ENCODE data around the gene EPN1.
A peak's percentile ranks its signal among the peaks of the same experiment; 100 is the strongest.
"Not testable (repeated sequence)": the region's sequence is repeated elsewhere in the genome, so short reads cannot be mapped to it uniquely, and the experiment has no call there.

Gene EPN1

DNA sequence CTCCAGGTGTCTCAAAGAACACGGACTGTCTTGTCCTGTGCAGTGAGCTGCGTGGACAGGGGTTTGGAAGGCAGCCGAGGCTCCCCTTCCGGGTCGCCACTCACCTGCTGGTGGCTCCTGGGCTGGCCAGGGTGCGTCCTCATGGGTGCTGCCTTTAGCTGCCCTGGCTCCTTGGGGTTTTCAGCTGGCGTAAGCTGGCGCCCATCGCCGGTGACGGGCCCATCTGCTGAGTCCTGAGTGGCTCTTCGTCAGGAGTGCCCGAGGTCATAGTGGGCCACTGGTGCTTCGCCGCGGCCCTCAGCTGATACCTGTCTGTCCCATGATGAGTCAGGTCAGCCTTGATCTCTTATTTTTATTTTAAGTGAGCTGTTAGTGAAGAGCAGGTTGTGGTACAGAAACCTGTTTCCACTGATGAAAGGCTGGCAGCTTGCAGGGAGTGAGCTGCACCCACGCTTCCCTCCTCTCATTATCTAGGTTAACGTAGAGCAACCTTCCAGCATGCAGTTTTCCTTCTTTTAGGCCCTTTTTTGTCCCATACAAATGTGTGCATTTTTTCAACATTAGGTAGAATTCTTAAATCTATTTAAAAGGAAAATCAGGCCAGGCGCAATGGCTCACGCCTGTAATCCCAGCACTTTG, 18.4 kb downstream of the EPN1 start:
- no peak for DNase-seq (ENCODE audit: low read depth)

DNA sequence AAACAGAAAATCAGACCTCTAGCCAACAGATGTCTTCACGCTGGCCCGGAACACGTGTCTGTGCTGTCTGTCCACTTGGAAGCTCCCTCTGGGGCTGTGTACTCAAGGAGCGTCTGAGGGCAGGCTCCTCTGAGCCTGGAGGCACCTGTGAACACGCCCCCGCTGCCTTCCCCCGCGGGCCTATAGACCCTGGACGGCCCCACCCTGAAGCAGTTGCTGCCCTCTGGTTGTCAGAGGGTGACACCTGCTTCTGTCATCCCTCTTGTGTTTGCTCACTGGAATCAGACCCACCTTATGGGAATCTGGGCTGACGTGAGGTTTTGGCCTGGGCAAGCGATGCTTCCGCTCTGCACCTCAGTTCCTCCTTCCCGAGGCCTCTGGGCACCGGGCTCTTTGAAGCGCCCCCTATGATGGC, 19.2 kb downstream of the EPN1 start:
- no peak for DNase-seq (ENCODE audit: low read depth)

DNA sequence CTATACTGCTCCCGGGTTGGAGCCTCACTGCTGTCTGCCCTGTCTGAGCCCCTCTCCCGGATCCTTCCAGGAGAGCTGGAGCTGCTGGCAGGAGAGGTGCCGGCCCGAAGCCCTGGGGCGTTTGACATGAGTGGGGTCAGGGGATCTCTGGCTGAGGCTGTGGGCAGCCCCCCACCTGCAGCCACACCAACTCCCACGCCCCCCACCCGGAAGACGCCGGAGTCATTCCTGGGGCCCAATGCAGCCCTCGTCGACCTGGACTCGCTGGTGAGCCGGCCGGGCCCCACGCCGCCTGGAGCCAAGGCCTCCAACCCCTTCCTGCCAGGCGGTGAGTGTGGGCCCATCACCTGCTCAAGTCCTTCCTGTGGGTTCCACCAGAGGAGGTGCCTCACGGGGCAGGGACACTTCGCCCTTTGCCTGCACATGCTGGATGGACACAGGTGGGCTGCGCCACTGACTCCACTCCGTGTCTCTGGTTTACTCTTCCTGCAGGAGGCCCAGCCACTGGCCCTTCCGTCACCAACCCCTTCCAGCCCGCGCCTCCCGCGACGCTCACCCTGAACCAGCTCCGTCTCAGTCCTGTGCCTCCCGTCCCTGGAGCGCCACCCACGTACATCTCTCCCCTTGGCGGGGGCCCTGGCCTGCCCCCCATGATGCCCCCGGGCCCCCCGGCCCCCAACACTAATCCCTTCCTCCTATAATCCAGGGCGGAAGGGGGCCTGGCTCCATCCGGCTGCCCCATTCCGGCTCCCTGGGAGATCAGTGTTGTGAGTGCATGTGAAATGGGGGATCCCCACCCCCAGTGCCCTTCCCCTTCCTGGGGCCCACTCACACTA, 19.8 kb downstream of the EPN1 start:
- DNase-seq (ENCODE audit: low read depth), result no peak

DNA sequence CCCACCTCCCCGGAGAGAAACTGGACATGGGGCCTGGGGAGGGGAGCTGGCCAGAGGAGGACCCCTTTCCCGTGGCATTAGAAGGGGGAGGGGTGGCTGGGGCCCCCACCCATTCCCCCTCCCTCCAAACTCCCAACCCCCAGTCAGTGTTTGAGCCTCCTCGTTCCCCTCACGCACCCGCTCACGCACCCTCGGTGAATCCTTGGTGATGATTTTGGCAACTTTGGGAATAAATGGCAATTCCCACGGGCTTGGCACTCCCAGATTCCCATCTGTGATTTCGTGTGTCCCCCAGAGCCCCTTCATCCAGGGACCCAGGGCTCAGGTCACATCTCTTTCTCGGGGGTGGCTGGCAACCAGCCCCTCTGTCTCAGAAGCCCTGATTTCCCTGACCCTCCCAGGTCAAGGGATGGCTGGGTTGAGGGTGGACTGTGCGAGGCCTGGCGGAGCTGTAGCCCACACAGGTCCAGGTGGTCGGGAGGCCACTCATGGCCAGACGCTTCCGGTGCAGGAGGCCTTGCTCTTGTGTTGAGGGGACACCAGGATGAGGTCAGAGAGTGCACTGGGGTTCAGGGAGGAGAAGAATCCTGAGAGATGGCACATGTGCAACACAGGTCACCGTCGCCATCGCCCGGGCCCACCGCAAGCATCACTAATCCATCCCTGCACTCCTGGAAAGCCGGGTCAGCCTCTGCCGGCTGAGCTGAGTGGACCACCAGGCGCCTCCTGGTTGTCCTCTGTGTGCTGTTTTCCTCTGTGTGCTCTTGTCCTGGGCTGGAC, 20.7 kb downstream of the EPN1 start:
- DNase-seq (ENCODE audit: low read depth), result no peak

DNA sequence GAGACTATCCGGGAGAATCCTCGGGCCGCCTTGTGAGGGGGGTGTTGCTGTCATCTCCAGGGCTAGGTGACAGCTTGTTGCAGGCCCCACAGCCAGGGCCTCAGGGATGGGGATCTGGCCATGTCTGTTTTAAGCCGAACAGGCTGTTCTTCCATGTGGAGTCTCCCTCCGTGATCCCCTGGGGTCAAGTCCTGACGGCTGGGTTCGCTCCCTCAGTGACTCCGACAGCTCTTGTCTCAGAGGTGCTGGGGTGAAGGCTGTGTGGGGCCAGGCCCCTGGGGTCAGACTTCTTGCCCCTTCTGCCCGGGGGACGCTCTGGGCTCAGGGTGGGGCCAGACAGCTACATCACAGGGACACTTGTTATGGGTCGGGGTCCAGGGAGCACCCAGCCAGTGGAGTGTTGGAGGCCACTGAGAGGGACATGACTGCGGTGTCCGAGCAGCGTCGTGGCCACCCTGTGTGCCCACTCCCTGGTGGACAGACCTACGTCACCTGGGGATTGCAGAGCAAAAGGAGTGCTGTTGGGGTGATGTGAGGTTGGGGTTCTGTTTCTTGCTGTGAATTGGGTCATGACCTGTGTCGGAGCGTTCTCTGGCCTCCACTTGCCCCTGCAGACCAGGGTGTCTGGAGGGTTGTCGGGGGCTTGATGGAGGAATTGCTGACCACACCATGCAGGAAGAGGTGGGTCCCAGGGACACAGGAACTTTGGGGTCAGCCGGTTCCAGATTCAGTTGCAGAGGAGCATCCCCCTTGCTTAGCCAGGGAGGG, 21.5 kb downstream of the EPN1 start:
- no peak for DNase-seq (ENCODE audit: low read depth)

DNA sequence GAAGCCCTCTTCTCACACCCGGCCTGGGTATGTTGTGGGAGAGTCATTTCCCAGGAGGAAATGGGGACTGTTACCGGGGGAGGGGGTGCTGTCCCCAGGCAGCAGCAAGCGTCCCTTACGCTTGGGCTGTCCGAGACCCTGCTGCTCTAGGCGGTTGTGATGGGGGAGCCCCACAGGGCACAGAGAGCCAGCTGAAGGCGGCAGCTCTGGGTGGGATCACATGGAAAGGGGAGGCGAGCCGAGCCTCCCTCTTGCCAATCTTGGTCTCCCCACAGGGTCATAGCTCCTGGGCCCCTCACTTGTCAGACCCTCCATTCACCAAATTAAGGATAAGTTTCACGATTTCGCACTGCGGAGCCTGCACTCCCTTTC, 22.0 kb downstream of the EPN1 start:
- DNase-seq (ENCODE audit: low read depth), result no peak

DNA sequence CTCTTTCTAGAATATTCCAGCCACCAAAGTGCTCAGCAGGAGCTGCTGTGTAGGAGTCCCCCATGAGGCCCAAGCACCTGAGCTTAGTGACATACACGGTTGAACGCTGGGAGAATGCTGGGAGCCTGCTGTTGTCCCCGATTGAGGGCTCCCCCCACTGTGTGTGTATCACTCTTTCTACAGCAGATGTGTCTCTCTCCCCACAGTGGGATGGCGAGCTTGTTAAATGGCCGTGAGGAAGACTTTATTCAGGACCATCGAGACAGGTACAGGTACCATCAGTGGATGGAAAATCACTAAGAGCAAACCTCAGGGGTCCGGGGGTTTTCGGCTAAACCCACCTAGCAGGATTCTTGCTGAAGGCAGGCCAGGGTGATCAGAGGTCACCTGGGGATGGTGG, 22.7 kb downstream of the EPN1 start:
- DNase-seq (ENCODE audit: low read depth), result no peak

DNA sequence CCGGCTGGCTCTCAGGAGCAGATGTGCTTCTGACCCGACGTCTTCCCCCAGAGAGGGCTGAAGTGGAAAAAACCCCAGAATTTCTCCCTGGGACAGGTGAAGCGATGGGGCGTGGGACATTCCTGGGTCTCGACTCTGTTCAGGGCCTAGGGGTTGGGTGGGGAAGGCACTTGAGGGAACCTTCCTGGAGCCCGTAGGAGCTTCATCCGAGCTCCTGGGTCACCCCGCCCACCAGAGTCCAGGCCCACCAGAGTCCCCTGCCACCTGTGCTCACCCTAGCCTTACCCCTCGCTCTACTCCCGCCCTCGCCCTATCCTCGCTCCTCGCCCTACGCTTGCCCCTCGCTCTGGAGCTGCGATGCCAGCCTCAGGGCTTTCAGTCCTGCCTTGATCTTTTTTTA, 23.2 kb downstream of the EPN1 start:
- no peak for DNase-seq (ENCODE audit: low read depth)

DNA sequence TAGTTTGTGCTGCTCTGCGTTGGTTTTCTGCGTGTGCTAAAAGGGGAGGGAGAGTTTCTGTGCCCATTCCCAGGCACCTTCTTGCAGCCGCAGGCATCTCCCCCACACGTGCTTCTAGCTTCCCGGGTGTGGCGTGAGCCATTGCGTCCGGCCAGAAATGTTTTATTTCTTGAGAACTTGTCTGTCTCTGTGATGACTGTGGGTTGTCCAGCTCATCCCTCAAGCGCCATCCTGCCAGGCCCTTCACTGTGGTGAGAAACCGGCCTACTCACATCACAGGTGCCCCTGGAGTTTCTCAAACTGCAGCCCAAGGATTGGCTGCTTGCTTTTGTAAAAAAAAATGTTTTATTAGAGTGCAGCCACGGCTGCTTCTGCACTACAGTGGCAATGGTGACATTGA, 24.2 kb downstream of the EPN1 start:
- no peak for DNase-seq (ENCODE audit: low read depth)

DNA sequence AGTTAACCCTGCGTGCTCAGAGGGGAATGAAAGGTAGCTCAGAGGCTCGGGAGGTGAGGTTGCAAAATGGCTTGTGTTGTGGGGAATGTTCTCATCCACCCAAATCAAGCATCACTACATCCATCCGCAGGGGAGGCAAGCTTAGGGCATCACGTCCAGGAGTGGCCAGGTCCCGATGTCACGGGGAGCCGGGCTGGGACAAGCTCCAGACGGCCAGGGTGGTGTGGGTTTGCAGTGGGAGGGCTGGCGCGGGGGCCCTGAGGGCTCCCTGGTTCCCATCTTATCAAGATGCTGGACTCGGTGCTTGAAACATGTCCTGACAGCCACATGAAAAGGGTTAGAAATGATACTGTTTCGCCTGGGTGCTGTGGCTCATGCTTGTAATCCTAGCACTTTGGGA, 25.8 kb downstream of the EPN1 start:
- DNase-seq (ENCODE audit: low read depth), result no peak

DNA sequence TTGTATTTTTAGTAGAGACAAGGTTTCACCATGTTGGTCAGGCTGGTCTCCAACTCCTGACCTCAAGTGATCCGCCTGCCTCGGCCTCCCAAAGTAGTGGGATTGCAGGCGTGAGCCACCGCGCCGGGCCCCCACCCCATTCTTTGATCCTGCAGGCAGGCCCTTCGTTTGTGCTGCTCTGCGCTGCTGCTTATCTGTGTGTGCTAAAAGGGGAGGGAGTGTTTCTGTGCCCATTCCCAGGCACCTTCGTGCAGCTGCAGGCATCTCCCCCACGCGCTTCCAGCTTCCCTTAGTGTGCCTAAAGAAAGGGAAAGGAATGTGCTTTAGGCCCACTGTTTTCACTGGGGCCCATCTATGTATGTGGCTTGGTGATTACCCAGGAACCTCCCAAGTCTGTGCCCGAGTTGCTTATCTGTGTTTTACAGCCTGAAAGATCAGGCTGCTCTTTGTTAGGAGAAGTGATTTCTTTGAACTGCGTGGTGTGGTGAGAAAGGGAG, 27.2 kb downstream of the EPN1 start:
- DNase-seq (ENCODE audit: low read depth), result no peak

DNA sequence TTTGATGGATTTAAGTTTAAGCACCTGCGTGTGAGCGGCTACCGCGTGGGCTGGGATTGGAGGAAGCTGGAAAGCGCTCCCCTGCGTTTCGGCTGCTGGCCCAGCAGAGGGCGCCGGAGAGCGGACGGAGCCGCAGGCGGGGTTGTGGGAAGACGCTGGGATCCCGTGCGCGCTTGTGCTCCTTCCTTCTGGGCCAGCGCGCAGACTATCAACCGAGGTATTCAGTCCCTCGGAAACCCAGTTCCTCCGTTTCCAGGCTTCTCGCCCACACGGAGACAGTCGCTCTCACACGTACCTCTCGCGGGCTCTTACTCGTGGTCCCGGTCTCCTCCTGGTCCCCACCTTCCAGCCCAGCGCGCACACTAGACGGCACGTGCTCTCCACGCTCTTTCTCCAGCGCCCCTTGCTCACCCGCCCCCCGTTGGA, 28.8 kb downstream of the EPN1 start:
- peak; percentile 8 for DNase-seq (ENCODE audit: low read depth)

DNA sequence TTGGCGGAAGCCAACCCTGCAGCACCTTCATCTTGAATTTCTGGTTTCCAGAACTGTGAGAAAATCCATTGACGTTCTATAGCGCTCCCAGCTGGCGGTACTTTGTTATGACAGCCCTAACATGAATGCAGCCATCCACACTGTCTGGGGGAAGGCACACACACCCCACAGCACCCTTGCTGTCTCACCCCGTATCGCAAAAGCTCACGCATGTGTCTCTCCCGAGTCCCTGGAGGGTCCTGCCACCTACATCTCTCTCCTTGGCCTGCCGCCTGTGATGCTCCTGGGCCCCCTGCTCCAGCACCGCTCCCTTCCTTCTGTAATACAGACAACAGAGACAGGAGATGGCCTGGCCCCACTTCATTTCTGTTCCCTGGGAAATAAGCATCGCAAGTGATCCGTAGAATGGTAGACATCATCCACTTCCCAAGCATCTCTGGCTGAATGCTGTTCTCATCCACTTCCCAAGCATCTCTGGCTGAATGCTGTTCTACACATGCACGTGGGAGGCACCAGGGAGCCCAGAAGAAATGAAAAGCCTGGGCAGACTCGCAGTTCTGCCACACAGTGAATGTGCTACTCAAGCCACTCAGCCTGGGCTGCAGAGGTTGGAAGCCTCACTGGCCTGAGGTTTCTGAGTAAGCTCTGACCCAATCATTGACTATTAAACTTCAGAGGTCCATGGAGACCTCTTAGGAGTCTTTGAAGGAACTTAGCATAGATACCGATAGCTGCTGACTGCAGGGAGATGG, 29.6 kb downstream of the EPN1 start:
- no peak for DNase-seq (ENCODE audit: low read depth)

DNA sequence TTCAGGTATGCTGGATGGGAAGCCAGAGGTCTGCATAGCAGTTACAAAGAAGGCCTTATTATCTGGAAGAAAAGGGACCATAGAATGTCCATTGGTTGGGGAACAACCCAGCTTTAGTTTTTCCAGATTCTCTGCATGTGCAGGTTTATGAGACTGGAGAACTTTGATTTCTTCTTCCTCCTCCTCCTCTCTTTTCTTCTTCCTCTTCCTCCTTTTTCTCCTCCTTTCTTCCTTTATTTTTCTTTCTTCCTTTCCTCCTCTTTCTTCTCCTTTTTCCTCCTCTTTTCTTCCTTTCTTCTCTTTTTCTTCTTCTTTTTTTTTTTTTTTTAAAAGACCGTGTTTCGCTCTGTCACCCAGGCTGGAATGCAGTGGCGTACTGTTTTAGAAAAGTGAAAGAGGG, 30.9 kb downstream of the EPN1 start:
- DNase-seq (ENCODE audit: low read depth), result no peak

DNA sequence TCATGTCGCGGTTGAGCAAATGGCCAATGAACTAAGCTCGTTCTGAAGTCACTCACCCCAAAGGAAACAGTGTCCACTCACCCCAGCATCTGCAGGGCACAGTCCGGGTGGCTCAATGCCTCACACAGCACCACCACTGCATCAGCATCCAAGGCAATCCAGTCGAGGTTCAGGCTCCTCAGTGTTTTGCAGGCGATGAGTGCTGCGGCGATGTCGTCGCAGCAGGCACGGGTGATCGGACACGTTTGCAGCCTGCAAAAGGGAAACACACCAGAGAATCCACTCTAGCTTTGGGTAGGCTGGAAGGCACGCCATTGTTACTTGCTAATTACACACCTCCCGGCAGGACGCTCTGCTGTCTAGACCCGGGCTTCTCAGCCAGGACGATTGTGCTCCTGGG, 36.7 kb downstream of the EPN1 start:
- no peak for DNase-seq (ENCODE audit: low read depth)

DNA sequence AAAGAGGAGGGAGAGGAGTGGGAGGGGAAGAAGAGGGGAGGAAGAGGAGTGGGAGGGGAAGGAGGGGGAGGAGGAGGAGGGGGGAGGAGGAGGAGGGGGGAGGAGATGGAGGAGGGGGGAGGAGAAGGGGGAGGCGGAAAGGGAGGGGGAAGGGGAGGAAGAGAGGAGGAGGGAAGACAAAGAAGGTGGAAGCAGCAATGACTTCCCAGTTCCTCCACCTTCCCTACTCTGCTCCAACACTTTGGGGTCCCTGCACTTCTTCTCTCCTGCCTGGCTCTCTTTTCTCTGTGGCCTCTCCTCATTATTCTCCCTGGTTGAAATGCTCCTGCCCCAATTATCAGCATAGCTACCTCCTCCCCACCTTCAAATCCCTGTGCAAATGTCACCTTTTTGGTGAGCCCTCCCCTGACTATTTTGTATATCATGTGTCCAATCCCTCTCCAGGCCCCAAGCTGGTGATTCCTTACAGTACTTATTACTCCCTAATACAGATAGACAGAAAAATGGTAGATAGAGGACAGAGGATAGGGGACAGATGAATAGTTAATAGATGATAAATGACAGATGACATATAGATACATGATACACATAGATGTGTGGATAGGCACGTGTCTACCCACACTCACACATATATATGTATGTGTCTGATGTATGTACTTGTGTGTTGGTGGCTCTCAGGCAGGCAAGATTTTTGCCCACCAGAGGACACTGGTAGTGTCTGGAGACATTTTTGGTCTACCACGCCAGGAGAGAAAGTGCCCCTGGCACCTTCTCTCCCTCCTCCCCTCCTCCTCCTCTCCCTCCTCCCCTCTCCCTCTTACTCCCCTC, 38.0 kb downstream of the EPN1 start:
- no peak for DNase-seq (ENCODE audit: low read depth)

DNA sequence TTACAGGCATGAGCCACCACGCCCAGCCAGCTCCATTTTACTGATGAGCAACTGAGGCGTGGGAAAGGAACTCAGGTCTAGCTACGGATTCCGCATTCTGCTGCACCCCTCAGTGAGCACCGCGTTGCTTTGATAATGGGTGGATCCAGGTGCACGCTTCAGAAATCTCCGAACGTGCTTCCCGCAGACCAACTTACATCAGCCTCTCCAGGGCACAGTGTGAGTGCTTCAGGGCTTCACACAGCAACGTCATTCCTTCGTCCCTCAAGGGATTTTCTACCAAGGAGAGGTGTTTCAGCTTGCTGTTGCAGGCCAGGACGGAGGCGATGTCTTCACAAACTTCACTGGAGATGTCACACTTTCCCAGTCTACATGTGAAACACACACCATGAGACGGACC, 41.5 kb downstream of the EPN1 start:
- no peak for DNase-seq (ENCODE audit: low read depth)

DNA sequence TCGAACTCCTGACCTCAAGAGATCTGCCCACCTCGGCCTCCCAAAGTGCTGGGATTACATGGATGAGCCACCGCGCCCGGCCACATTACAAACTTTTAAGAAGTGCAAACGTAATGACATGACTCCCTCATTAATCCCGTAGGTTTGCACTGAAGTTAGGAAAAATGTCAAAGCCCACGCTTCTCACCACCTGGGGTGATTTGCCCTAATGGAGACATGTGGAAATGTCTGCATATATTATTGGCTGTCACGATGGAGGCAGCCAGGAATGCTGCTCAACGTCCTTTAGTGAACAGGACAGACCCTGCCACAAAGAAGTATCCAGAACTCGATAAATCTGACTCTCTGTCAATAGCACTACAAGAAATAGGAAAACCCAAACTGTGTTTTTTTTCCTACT, 42.2 kb downstream of the EPN1 start:
- no peak for DNase-seq (ENCODE audit: low read depth)

DNA sequence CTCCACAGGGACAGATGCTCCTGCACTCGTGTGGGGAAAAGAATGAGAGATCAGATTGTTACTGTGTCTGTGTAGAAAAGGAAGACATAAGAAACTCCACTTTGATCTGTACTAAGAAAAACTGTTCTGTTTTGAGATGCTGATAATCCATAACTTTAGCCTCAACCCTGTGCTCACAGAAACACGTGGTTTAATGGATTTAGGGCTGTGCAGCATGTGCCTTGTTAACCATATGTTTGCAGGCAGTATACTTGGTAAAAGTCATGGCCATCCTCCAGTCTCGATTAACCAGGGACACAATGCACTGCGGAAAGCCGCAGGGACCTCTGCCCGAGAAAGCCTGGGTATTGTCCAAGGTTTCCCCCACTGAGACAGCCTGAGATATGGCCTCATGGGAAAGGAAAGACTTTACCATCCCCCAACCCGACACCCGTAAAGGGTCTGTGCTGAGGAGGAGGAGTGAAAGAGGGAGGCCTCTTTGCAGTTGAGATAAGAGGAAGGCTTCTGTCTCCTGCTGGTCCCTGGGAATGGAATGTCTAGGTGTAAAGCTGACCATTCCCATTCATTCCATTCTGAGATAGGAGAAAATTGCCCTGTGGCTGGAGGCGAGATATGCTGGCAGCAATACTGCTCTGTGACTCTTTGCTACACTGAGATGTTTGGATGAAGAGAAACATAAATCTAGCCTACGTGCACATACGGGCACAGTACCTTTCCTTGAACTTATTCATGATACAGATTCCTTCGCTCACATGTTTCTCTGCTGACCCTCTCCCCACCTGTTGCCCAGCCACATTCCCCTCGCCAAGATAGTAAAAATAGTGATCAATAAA, 43.1 kb downstream of the EPN1 start:
- DNase-seq (ENCODE audit: low read depth), result not testable (repeated sequence)
